K562 (cell line): ENCODE data around the gene PPIA. TPM values are rescaled to one million over a fixed set of nuclear protein-coding genes. Genes with fewer than 3 reads are reported as not detected.

Experiments used
- ATAC-seq: fragments of 200-7000 bp; cut with Tn5 transposase; 3 replicates; pipeline ENCODE4 v1.9.1; 2020; ENCODE audit warnings: moderate library complexity
- BruUV-seq: library from RNA; stranded (reverse); fragments of 400-500 nt; replicated peaks from 2 replicates; lab custom pipeline; 2021; lab: Mats Ljungman, UMichigan
- CTCF ChIA-PET: fragments of 300-600 bp; formaldehyde crosslinking; extraction: SDS; loops from one replicate; lab custom pipeline; 2021; ENCODE audit warnings: low intra/inter-chr PET ratio; lab: Yijun Ruan, JAX
- POLR2A ChIA-PET: fragments of 300-600, 350-650 bp; sonication (Branson Sonifier 250); formaldehyde crosslinking; extraction: SDS; loops from one replicate; lab custom pipeline; 2021; ENCODE audit warnings: antibody characterized with exemption, inconsistent platforms; lab: Yijun Ruan, JAX
- DNase-seq, 4 experiments: peaks; one replicate each; pipeline versions ENCODE4 v3.0.0 to v3.0.0-alpha.2; 2011 to 2018; ENCODE audit warnings: low spot score in 3 of 4, mixed read lengths in 3 of 4; ENCODE audit errors: extremely low read depth in 1 of 4
- FAIRE-seq: peaks from 2 replicates; lab custom pipeline; 2011; peaks lifted over from hg19 to GRCh38; lab: Jason Lieb, UNC
- H2AFZ ChIP-seq: 2 replicates; pipeline ENCODE4 v1.6.0; 2011; ENCODE audit warnings: low read depth, low read length, control low read depth, inconsistent platforms
- H3K27ac ChIP-seq: fragments of 200-600 bp; 3 replicates; pipeline ENCODE4 v1.8.0; 2011; ENCODE audit warnings: low read depth, mild to moderate bottlenecking, control low read depth, inconsistent platforms, low read length, moderate library complexity, mixed read lengths; ENCODE audit errors: extremely low read depth
- H3K27me3 ChIP-seq, 2 experiments: fragments of 300-600 bp in 1 of 2; 2 replicates in 1 of 2; 3 replicates in 1 of 2; pipeline versions ENCODE4 v1.6.0 to v1.8.0; 2011; ENCODE audit warnings: inconsistent platforms in 2 of 2, low read length in 2 of 2, mild to moderate bottlenecking in 1 of 2, mixed read lengths in 1 of 2, moderate library complexity in 1 of 2; ENCODE audit not compliant: control insufficient read depth in 2 of 2, insufficient read depth in 2 of 2
- H3K36me3 ChIP-seq: fragments of 300-600 bp; 3 replicates; pipeline ENCODE4 v1.8.0; 2011; ENCODE audit warnings: mild to moderate bottlenecking, low read length, inconsistent platforms; ENCODE audit not compliant: control insufficient read depth, insufficient read depth
- H3K4me1 ChIP-seq, 2 experiments: fragments of 200-600 bp in 1 of 2; replicated peaks in 1 of 2; 2 replicates in 1 of 2; 3 replicates in 1 of 2; pipeline versions ENCODE4 v1.5.1 to v1.8.0; 2011; ENCODE audit warnings: inconsistent platforms in 2 of 2, low read length in 2 of 2, mild to moderate bottlenecking in 1 of 2, mixed read lengths in 1 of 2, moderate library complexity in 1 of 2; ENCODE audit not compliant: control insufficient read depth in 2 of 2, insufficient read depth in 2 of 2
- H3K4me2 ChIP-seq: 2 replicates; pipeline ENCODE4 v1.6.1; 2011; ENCODE audit warnings: low read length, control low read depth, inconsistent platforms, mixed read lengths; ENCODE audit not compliant: insufficient read depth
- H3K4me3 ChIP-seq: fragments of 200-600 bp; sonication (generic), shearing (Covaris generic); 2 replicates; pipeline ENCODE4 v1.5.1; 2016; ENCODE audit warnings: control low read depth, inconsistent platforms
- H3K79me2 ChIP-seq: fragments of 200-600 bp; 3 replicates; pipeline ENCODE4 v1.8.0; 2011; ENCODE audit warnings: low read length, inconsistent platforms; ENCODE audit not compliant: control insufficient read depth, insufficient read depth
- H3K9ac ChIP-seq, 2 experiments: 2 replicates each; pipeline versions ENCODE4 v1.6.0 to v1.6.1; 2011; ENCODE audit warnings: low read depth in 2 of 2, low read length in 2 of 2, control low read depth in 1 of 2, inconsistent platforms in 1 of 2, mild to moderate bottlenecking in 1 of 2, mixed read lengths in 1 of 2; ENCODE audit not compliant: insufficient read depth in 1 of 2
- H3K9me1 ChIP-seq: one replicate; pipeline ENCODE4 v1.6.0; 2011; ENCODE audit warnings: inconsistent platforms, mild to moderate bottlenecking, low read length, moderate library complexity; ENCODE audit not compliant: control insufficient read depth, insufficient read depth
- H3K9me3 ChIP-seq: replicated peaks from 2 replicates; pipeline ENCODE4 v1.5.1; 2011; ENCODE audit warnings: low read depth, low read length, inconsistent platforms; ENCODE audit not compliant: control insufficient read depth, insufficient read depth
- H4K20me1 ChIP-seq: replicated peaks from 2 replicates; pipeline ENCODE4 v1.6.1; 2011; ENCODE audit warnings: low read length, inconsistent platforms, mixed read lengths; ENCODE audit not compliant: control insufficient read depth, insufficient read depth
- FOXK1 ChIP-seq: sonication (generic); formaldehyde crosslinking; IDR thresholded peaks from 2 replicates; pipeline ENCODE4 v1.8.0; 2022; ENCODE audit warnings: missing genetic modification reagents, mild to moderate bottlenecking, borderline replicate concordance
- LCOR ChIP-seq: sonication (generic); formaldehyde crosslinking; IDR thresholded peaks from 2 replicates; pipeline ENCODE4 v1.8.0; 2022; ENCODE audit warnings: mild to moderate bottlenecking, missing genetic modification reagents
- SPI1 ChIP-seq: IDR thresholded peaks from 2 replicates; pipeline ENCODE4 v1.6.1; 2011; ENCODE audit warnings: low read depth, low read length, control low read depth, borderline replicate concordance
- STAG1 ChIP-seq: sonication (generic); formaldehyde crosslinking; IDR thresholded peaks from 2 replicates; pipeline ENCODE4 v1.5.0; 2020; ENCODE audit warnings: missing genetic modification reagents, borderline replicate concordance
- ZBTB11 ChIP-seq, 3 experiments: fragments of 200-800 bp in 1 of 3; fragments of 250-450 bp in 1 of 3; fragments of 450-650 bp in 1 of 3; sonication (Bioruptor Pico) in 1 of 3; sonication (Bioruptor generic) in 1 of 3; formaldehyde crosslinking in 1 of 3; IDR thresholded peaks; 2 replicates each; pipeline versions ENCODE4 v1.6.1 to v1.8.0; 2016 to 2022; ENCODE audit warnings: mild to moderate bottlenecking in 2 of 3, missing genetic modification characterization in 2 of 3, missing compliant biosample characterization in 1 of 3, moderate library complexity in 1 of 3
- WGBS: fragments of 100-300 bp; shearing (Covaris generic); methylation state at CpG from one replicate; pipeline ENCODE4 v1.1.6; 2016; ENCODE audit warnings: low coverage, mixed read lengths; ENCODE audit not compliant: insufficient coverage; ENCODE audit errors: missing lambda C conversion rate; 5-methylcytosine and 5-hydroxymethylcytosine counted together
- in situ Hi-C: fragments of 300-500 bp; cut with MboI; formaldehyde crosslinking; loops from 4 replicates; pipeline ENCODE4 v1.15.0; 2018; ENCODE audit warnings: inconsistent platforms, mixed read lengths
- intact Hi-C: fragments of 100-400 bp; cut with micrococcal nuclease; formaldehyde crosslinking; loops from 2 replicates; pipeline ENCODE4 v1.14.2; 2022
- polyA plus RNA-seq, 8 experiments: library from polyadenylated mRNA; depleted of rRNA in 4 of 8; stranded (reverse) in 5 of 8; unstranded in 3 of 8; fragments of >200 nt; fragmentation: Nextera tagmentation in 2 of 8; fragmentation: Illumina TruSeq in 1 of 8; extraction: Ambion mirVana in 2 of 8; extraction: Trizol in 1 of 8; gene quantifications; 2 replicates each; pipeline versions ENCODE4 v1.2.1 to v1.2.3, GENCODE V29; 2011 to 2014; ENCODE audit warnings: inconsistent platforms in 1 of 8, missing spikeins in 1 of 8
- total RNA-seq, 7 experiments: library from RNA; depleted of rRNA in 6 of 7; stranded (reverse); fragments of >200 nt in 6 of 7; fragmentation: Illumina TruSeq in 2 of 7; extraction: Trizol in 2 of 7; gene quantifications; 2 replicates each; pipeline versions ENCODE4 v1.2.1 to v1.2.3, GENCODE V29; 2011 to 2021; ENCODE audit warnings: low replicate concordance in 1 of 7

The PPIA gene
- total and polyA plus RNA-seq, 9 of the 15 experiments (the other 6 are each of a cell fraction or from before 2014, with no cell fraction given): 2,583 to 7,504 (median 3,973) TPM

DNA sequence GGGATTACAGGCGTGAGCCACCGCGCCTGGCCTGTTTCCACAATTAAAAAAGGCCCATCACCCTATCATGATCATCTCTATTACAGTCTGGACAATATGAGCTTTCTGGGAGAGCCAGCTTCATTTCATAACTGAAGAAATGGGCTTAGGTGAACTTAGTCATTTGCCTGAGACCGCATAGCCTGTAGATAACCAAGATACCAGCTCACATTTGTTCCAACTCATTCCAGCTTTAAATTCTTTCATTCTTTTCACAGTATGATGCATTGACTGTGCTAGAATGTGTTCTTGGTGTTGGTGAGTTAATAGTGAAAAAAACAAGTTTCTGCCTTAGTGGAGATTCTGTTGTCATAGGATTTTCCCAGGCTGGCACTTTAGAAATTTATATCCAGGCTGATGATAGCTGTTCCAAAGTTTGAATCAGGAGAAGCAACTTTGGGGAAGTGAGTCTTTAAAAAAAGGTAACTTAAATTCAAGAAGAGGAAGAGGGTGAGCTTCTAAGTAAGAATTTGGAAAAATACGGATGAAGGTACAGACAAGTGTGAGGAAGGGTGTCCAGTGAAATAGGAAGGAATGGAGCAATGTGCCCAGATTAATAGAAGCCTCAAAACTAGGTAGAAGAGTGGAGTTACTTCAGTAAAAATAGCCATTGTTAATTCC is 53.5 kb downstream of the PPIA start:
- 46% methylated on average over 5 of the region's 5 CpGs for whole genome bisulfite sequencing
- POLR2A ChIA-PET: interaction anchor here (0.5 to 4.3 kb wide), 18 partner anchors 9 to 276 kb away, joined by 3 to 43 read pairs (median 4); partner anchors contain the start of genes DDX56, PPIA, PURB and TMED4
- DNase-seq (peak in 1 of 4 experiments; percentile 21), ATAC-seq (no peak), FAIRE-seq (no peak)
- H3K4me1 ChIP-seq: peaks cover 7 to 12% of the 10 kb centered on the region in 2 experiments; a peak in 3 of 5 replicates
- no peaks in the 10 kb centered on the region for H3K9me1 ChIP-seq
- peaks cover 8% of the 10 kb centered on the region; the same call in 1 of the 2 replicates for H4K20me1 ChIP-seq
- peak overlapping the region; percentile 92; the same call in 1 of the 2 replicates for H3K4me2 ChIP-seq
- no peaks in the 10 kb centered on the region for H3K27me3 ChIP-seq
- H2AFZ ChIP-seq: no peak overlapping the region
- in situ Hi-C loops (no loop called here), intact Hi-C loops (loop anchor here (2.0 to 10.0 kb wide), 5 partner anchors 35 to 285 kb away; partner anchors contain the start of genes PPIA, PURB and ZMIZ2)
- no TSS peak for BruUV-seq
- 0 out of 4 replicates have a peak overlapping the region, but pooled peaks of 1 of the 2 experiments have one; percentile 99 for H3K9ac ChIP-seq
- peaks cover 40% of the 10 kb centered on the region for H3K79me2 ChIP-seq
- CTCF ChIA-PET: no interaction called here
- no peak overlapping the region for H3K4me3 ChIP-seq
- no peak overlapping the region for H3K27ac ChIP-seq
- H3K9me3 ChIP-seq: no peaks in the 10 kb centered on the region
- H3K36me3 ChIP-seq: peaks cover 5% of the 10 kb centered on the region; the same call in 2 of the 3 replicates
- no peak for TF ChIP-seq LCOR (CRISPR knock-in tag)
- TF ChIP-seq FOXK1 (CRISPR knock-in tag): no peak
- no peak for TF ChIP-seq ZBTB11 (CRISPR knock-in tag; IDR thresholded peaks at IDR 0.05)
- no peak for TF ChIP-seq STAG1 (CRISPR knock-in tag)
- 0 out of 2 replicates have a peak, but pooled peaks have one; percentile 11 for TF ChIP-seq SPI1
